K562 (cell line): Measurements from ENCODE around the gene SLC4A4. TPM values are rescaled to one million over a fixed set of nuclear protein-coding genes. Genes with fewer than 3 reads are reported as not detected.
A peak's percentile ranks its signal among the peaks of the same experiment; 100 is the strongest.

ENCODE experiments used
- ATAC-seq: fragments of 200-7000 bp; cut with Tn5 transposase; 3 replicates; pipeline ENCODE4 v1.9.1; 2020; ENCODE audit warnings: moderate library complexity
- BruUV-seq: library from RNA; stranded (reverse); fragments of 400-500 nt; replicated peaks from 2 replicates; lab custom pipeline; 2021; lab: Mats Ljungman, UMichigan
- CTCF ChIA-PET: fragments of 300-600 bp; formaldehyde crosslinking; extraction: SDS; loops from one replicate; lab custom pipeline; 2021; ENCODE audit warnings: low intra/inter-chr PET ratio; lab: Yijun Ruan, JAX
- POLR2A ChIA-PET: fragments of 300-600, 350-650 bp; sonication (Branson Sonifier 250); formaldehyde crosslinking; extraction: SDS; loops from one replicate; lab custom pipeline; 2021; ENCODE audit warnings: antibody characterized with exemption, inconsistent platforms; lab: Yijun Ruan, JAX
- DNase-seq, 4 experiments: peaks; one replicate each; pipeline versions ENCODE4 v3.0.0 to v3.0.0-alpha.2; 2011 to 2018; ENCODE audit warnings: low spot score in 3 of 4, mixed read lengths in 3 of 4; ENCODE audit errors: extremely low read depth in 1 of 4
- FAIRE-seq: peaks from 2 replicates; lab custom pipeline; 2011; peaks lifted over from hg19 to GRCh38; lab: Jason Lieb, UNC
- H2AFZ ChIP-seq: 2 replicates; pipeline ENCODE4 v1.6.0; 2011; ENCODE audit warnings: low read depth, low read length, control low read depth, inconsistent platforms
- H3K27ac ChIP-seq: fragments of 200-600 bp; 3 replicates; pipeline ENCODE4 v1.8.0; 2011; ENCODE audit warnings: low read depth, mild to moderate bottlenecking, control low read depth, inconsistent platforms, low read length, moderate library complexity, mixed read lengths; ENCODE audit errors: extremely low read depth
- H3K27me3 ChIP-seq, 2 experiments: fragments of 300-600 bp in 1 of 2; 2 replicates in 1 of 2; 3 replicates in 1 of 2; pipeline versions ENCODE4 v1.6.0 to v1.8.0; 2011; ENCODE audit warnings: inconsistent platforms in 2 of 2, low read length in 2 of 2, mild to moderate bottlenecking in 1 of 2, mixed read lengths in 1 of 2, moderate library complexity in 1 of 2; ENCODE audit not compliant: control insufficient read depth in 2 of 2, insufficient read depth in 2 of 2
- H3K36me3 ChIP-seq: fragments of 300-600 bp; 3 replicates; pipeline ENCODE4 v1.8.0; 2011; ENCODE audit warnings: mild to moderate bottlenecking, low read length, inconsistent platforms; ENCODE audit not compliant: control insufficient read depth, insufficient read depth
- H3K4me1 ChIP-seq, 2 experiments: fragments of 200-600 bp in 1 of 2; replicated peaks in 1 of 2; 2 replicates in 1 of 2; 3 replicates in 1 of 2; pipeline versions ENCODE4 v1.5.1 to v1.8.0; 2011; ENCODE audit warnings: inconsistent platforms in 2 of 2, low read length in 2 of 2, mild to moderate bottlenecking in 1 of 2, mixed read lengths in 1 of 2, moderate library complexity in 1 of 2; ENCODE audit not compliant: control insufficient read depth in 2 of 2, insufficient read depth in 2 of 2
- H3K4me2 ChIP-seq: 2 replicates; pipeline ENCODE4 v1.6.1; 2011; ENCODE audit warnings: low read length, control low read depth, inconsistent platforms, mixed read lengths; ENCODE audit not compliant: insufficient read depth
- H3K4me3 ChIP-seq: fragments of 200-600 bp; sonication (generic), shearing (Covaris generic); 2 replicates; pipeline ENCODE4 v1.5.1; 2016; ENCODE audit warnings: control low read depth, inconsistent platforms
- H3K79me2 ChIP-seq: fragments of 200-600 bp; 3 replicates; pipeline ENCODE4 v1.8.0; 2011; ENCODE audit warnings: low read length, inconsistent platforms; ENCODE audit not compliant: control insufficient read depth, insufficient read depth
- H3K9ac ChIP-seq, 2 experiments: 2 replicates each; pipeline versions ENCODE4 v1.6.0 to v1.6.1; 2011; ENCODE audit warnings: low read depth in 2 of 2, low read length in 2 of 2, control low read depth in 1 of 2, inconsistent platforms in 1 of 2, mild to moderate bottlenecking in 1 of 2, mixed read lengths in 1 of 2; ENCODE audit not compliant: insufficient read depth in 1 of 2
- H3K9me1 ChIP-seq: one replicate; pipeline ENCODE4 v1.6.0; 2011; ENCODE audit warnings: inconsistent platforms, mild to moderate bottlenecking, low read length, moderate library complexity; ENCODE audit not compliant: control insufficient read depth, insufficient read depth
- H3K9me3 ChIP-seq: replicated peaks from 2 replicates; pipeline ENCODE4 v1.5.1; 2011; ENCODE audit warnings: low read depth, low read length, inconsistent platforms; ENCODE audit not compliant: control insufficient read depth, insufficient read depth
- H4K20me1 ChIP-seq: replicated peaks from 2 replicates; pipeline ENCODE4 v1.6.1; 2011; ENCODE audit warnings: low read length, inconsistent platforms, mixed read lengths; ENCODE audit not compliant: control insufficient read depth, insufficient read depth
- CEBPB ChIP-seq: fragments of 450-650 bp; IDR thresholded peaks from 2 replicates; pipeline ENCODE4 v1.6.1; 2016; ENCODE audit warnings: missing genetic modification characterization, missing compliant biosample characterization
- CEBPG ChIP-seq, 3 experiments: fragments of 200-800 bp in 1 of 3; sonication (Bioruptor generic) in 1 of 3; sonication (generic) in 1 of 3; formaldehyde crosslinking in 1 of 3; IDR thresholded peaks in 2 of 3; conservative IDR thresholded peaks in 1 of 3; 2 replicates each; pipeline versions ENCODE4 v1.6.1 to v1.8.0; 2016 to 2022; ENCODE audit warnings: missing compliant biosample characterization in 2 of 3, missing genetic modification characterization in 2 of 3, mild to moderate bottlenecking in 1 of 3, missing genetic modification reagents in 1 of 3
- DIDO1 ChIP-seq: fragments of 450-650 bp; IDR thresholded peaks from 2 replicates; pipeline ENCODE4 v1.6.1; 2016; ENCODE audit warnings: low read depth, missing biosample characterization, missing genetic modification characterization
- KDM5B ChIP-seq: fragments of 200-600 bp; sonication (generic); IDR thresholded peaks from 2 replicates; pipeline ENCODE4 v1.6.1; 2012; ENCODE audit warnings: low read depth, mild to moderate bottlenecking, moderate library complexity, low read length, control low read depth, inconsistent platforms; ENCODE audit not compliant: insufficient replicate concordance
- NFIC ChIP-seq: fragments of 450-650 bp; IDR thresholded peaks from 2 replicates; pipeline ENCODE4 v1.6.1; 2017; ENCODE audit warnings: mild to moderate bottlenecking, inconsistent platforms
- RFX7 ChIP-seq: fragments of 250-450 bp; sonication (Bioruptor Pico); IDR thresholded peaks from 2 replicates; pipeline ENCODE4 v1.5.1; 2021; ENCODE audit warnings: mild to moderate bottlenecking
- SLC30A9 ChIP-seq: fragments of 250-450 bp; sonication (Bioruptor Pico); IDR thresholded peaks from 2 replicates; pipeline ENCODE4 v1.8.0; 2022; ENCODE audit warnings: mild to moderate bottlenecking, moderate library complexity
- SMC3 ChIP-seq: conservative IDR thresholded peaks from 2 replicates; pipeline ENCODE4 v1.6.1; 2011; ENCODE audit warnings: low read depth, low read length, improper control_type of control experiment; ENCODE audit not compliant: insufficient read depth
- TAF7 ChIP-seq: fragments of 450-650 bp; IDR thresholded peaks from 2 replicates; pipeline ENCODE4 v1.6.1; 2016; ENCODE audit warnings: missing genetic modification characterization, missing compliant biosample characterization
- THRAP3 ChIP-seq: fragments of 450-650 bp; IDR thresholded peaks from 2 replicates; pipeline ENCODE4 v1.6.1; 2016; ENCODE audit warnings: mild to moderate bottlenecking, inconsistent platforms, borderline replicate concordance
- YBX1 ChIP-seq: fragments of 450-650 bp; IDR thresholded peaks from 2 replicates; pipeline ENCODE4 v1.7.1; 2016; ENCODE audit warnings: mild to moderate bottlenecking
- ZFP30 ChIP-seq: fragments of 250-450 bp; sonication (Bioruptor Pico); IDR thresholded peaks from 2 replicates; pipeline ENCODE4 v1.8.0; 2022; ENCODE audit warnings: moderate library complexity, mild to moderate bottlenecking, inconsistent platforms, borderline replicate concordance
- ZFP91 ChIP-seq: sonication (generic); formaldehyde crosslinking; IDR thresholded peaks from 2 replicates; pipeline ENCODE4 v1.8.0; 2022; ENCODE audit warnings: mild to moderate bottlenecking, missing genetic modification reagents
- ZNF263 ChIP-seq: sonication (generic); formaldehyde crosslinking; IDR thresholded peaks from 2 replicates; pipeline ENCODE4 v1.8.0; 2022; ENCODE audit warnings: mild to moderate bottlenecking, missing genetic modification reagents, borderline replicate concordance
- ZNF644 ChIP-seq: fragments of 200-800 bp; sonication (Bioruptor generic); IDR thresholded peaks from 2 replicates; pipeline ENCODE4 v1.6.1; 2016; ENCODE audit warnings: low read depth, missing genetic modification characterization, missing compliant biosample characterization
- WGBS: fragments of 100-300 bp; shearing (Covaris generic); methylation state at CpG from one replicate; pipeline ENCODE4 v1.1.6; 2016; ENCODE audit warnings: low coverage, mixed read lengths; ENCODE audit not compliant: insufficient coverage; ENCODE audit errors: missing lambda C conversion rate; 5-methylcytosine and 5-hydroxymethylcytosine counted together
- in situ Hi-C: fragments of 300-500 bp; cut with MboI; formaldehyde crosslinking; loops from 4 replicates; pipeline ENCODE4 v1.15.0; 2018; ENCODE audit warnings: inconsistent platforms, mixed read lengths
- intact Hi-C: fragments of 100-400 bp; cut with micrococcal nuclease; formaldehyde crosslinking; loops from 2 replicates; pipeline ENCODE4 v1.14.2; 2022
- polyA plus RNA-seq, 8 experiments: library from polyadenylated mRNA; depleted of rRNA in 4 of 8; stranded (reverse) in 5 of 8; unstranded in 3 of 8; fragments of >200 nt; fragmentation: Nextera tagmentation in 2 of 8; fragmentation: Illumina TruSeq in 1 of 8; extraction: Ambion mirVana in 2 of 8; extraction: Trizol in 1 of 8; gene quantifications; 2 replicates each; pipeline versions ENCODE4 v1.2.1 to v1.2.3, GENCODE V29; 2011 to 2014; ENCODE audit warnings: inconsistent platforms in 1 of 8, missing spikeins in 1 of 8
- total RNA-seq, 7 experiments: library from RNA; depleted of rRNA in 6 of 7; stranded (reverse); fragments of >200 nt in 6 of 7; fragmentation: Illumina TruSeq in 2 of 7; extraction: Trizol in 2 of 7; gene quantifications; 2 replicates each; pipeline versions ENCODE4 v1.2.1 to v1.2.3, GENCODE V29; 2011 to 2021; ENCODE audit warnings: low replicate concordance in 1 of 7
- TF ChIP-seq, protein P1 (sequence below): sonication (generic); formaldehyde crosslinking; IDR thresholded peaks from 2 replicates; pipeline ENCODE4 v1.8.0; 2023; ENCODE audit warnings: mild to moderate bottlenecking, missing genetic modification reagents

SLC4A4 gene
- total and polyA plus RNA-seq, 9 of the 15 experiments (the other 6 are each of a cell fraction or from before 2014, with no cell fraction given): 0.01 to 0.18 (median 0.07) TPM; not detected in 2

GRCh38 chr4:71383984-71384383 lies 45.2 kb downstream of the SLC4A4 start:
- Histone ChIP-seq H3K79me2 (no peaks in the 10 kb centered on the region), H3K9ac (no peak overlapping the region), H3K27me3 (no peaks in the 10 kb centered on the region), H3K4me1 (no peaks in the 10 kb centered on the region), H3K4me2 (no peak overlapping the region), H3K4me3 (no peak overlapping the region), H3K27ac (no peak overlapping the region), H3K36me3 (no peaks in the 10 kb centered on the region), H4K20me1 (no peaks in the 10 kb centered on the region), H2AFZ (no peak overlapping the region), H3K9me3 (no peaks in the 10 kb centered on the region), H3K9me1 (no peaks in the 10 kb centered on the region)
- no peak for ATAC-seq
- BruUV-seq: no TSS peak
- intact Hi-C loops (no loop called here), in situ Hi-C loops (no loop called here)
- TF ChIP-seq ZNF263 (CRISPR knock-in tag) (no peak), KDM5B (no peak), NFIC (no peak), DIDO1 (no peak), TAF7 (no peak), YBX1 (no peak), ZFP91 (CRISPR knock-in tag) (no peak), SMC3 (no peak), SLC30A9 (no peak), CEBPG (CRISPR knock-in tag; IDR thresholded peaks at IDR 0.05) (no peak), CEBPG (tag; conservative IDR thresholded peaks at IDR 0.05 in 1 of 2, IDR thresholded peaks at IDR 0.05 in 1 of 2) (peak; percentile 16 to 33; a peak in 1 of 4 replicates), RFX7 (no peak), THRAP3 (no peak), CEBPB (tag) (peak; percentile 70), ZNF644 (tag) (no peak), ZFP30 (CRISPR knock-in tag) (no peak)
- TF ChIP-seq, protein P1, sequence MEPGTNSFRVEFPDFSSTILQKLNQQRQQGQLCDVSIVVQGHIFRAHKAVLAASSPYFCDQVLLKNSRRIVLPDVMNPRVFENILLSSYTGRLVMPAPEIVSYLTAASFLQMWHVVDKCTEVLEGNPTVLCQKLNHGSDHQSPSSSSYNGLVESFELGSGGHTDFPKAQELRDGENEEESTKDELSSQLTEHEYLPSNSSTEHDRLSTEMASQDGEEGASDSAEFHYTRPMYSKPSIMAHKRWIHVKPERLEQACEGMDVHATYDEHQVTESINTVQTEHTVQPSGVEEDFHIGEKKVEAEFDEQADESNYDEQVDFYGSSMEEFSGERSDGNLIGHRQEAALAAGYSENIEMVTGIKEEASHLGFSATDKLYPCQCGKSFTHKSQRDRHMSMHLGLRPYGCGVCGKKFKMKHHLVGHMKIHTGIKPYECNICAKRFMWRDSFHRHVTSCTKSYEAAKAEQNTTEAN: no peak
- FAIRE-seq: no peak
- ChIA-PET CTCF (no interaction called here), POLR2A (interaction anchor here (0.7 kb wide), 1 partner anchor 17 kb away, joined by 3 read pairs; no protein-coding TSS in a partner anchor)
- DNase-seq: no peak
- 0% methylated on average over 1 of the region's 1 CpG for WGBS
